Neural cell (in vitro differentiated cells): ENCODE measurements around the gene RTN4R. TPM values are rescaled to one million over a fixed set of nuclear protein-coding genes. Genes with fewer than 3 reads are reported as not detected.

ENCODE experiments used
- H2AFZ ChIP-seq: fragments of 200-600, 300-800 bp; sonication (generic), shearing (Covaris generic); 2 replicates; pipeline ENCODE4 v1.6.0; 2014; ENCODE audit warnings: low read depth, mild to moderate bottlenecking, antibody characterized with exemption, low read length, moderate library complexity
- H3F3A ChIP-seq: fragments of 200-600 bp; shearing (Covaris generic); 2 replicates; pipeline ENCODE4 v1.6.1; 2016; ENCODE audit warnings: mild to moderate bottlenecking, moderate library complexity, mixed read lengths, antibody characterized with exemption, low read length; ENCODE audit not compliant: insufficient read depth, poor library complexity, severe bottlenecking
- H3K27ac ChIP-seq: fragments of 200-600, 300-800 bp; sonication (generic), shearing (Covaris generic); 2 replicates; pipeline ENCODE4 v1.5.1; 2014; ENCODE audit warnings: mild to moderate bottlenecking, low read length, moderate library complexity
- H3K27me3 ChIP-seq: fragments of 300-800, 200-600 bp; sonication (generic), shearing (Covaris generic); 2 replicates; pipeline ENCODE4 v1.6.0; 2014; ENCODE audit warnings: mild to moderate bottlenecking, low read depth, low read length, moderate library complexity; ENCODE audit not compliant: insufficient read depth
- H3K36me3 ChIP-seq: fragments of 300-800, 200-600 bp; sonication (generic), shearing (Covaris generic); 2 replicates; pipeline ENCODE4 v1.5.1; 2014; ENCODE audit warnings: mild to moderate bottlenecking, antibody characterized with exemption, low read length, moderate library complexity; ENCODE audit not compliant: insufficient read depth
- H3K4me2 ChIP-seq: fragments of 300-800, 200-600 bp; sonication (generic), shearing (Covaris generic); 2 replicates; pipeline ENCODE4 v1.6.0; 2014; ENCODE audit warnings: mild to moderate bottlenecking, low read length
- H3K4me3 ChIP-seq: fragments of 300-800, 200-600 bp; sonication (generic), shearing (Covaris generic); 2 replicates; pipeline ENCODE4 v1.5.1; 2014; ENCODE audit warnings: mild to moderate bottlenecking, low read length, moderate library complexity
- H3K79me2 ChIP-seq: fragments of 200-600 bp; shearing (Covaris generic); replicated peaks from 2 replicates; pipeline ENCODE4 v1.6.0; 2014; ENCODE audit warnings: mild to moderate bottlenecking, low read length, moderate library complexity; ENCODE audit not compliant: insufficient read depth
- H3K9ac ChIP-seq: fragments of 300-800, 200-600 bp; sonication (generic), shearing (Covaris generic); 2 replicates; pipeline ENCODE4 v1.6.1; 2016; ENCODE audit warnings: mild to moderate bottlenecking, low read length, mixed read lengths
- H3K9me2 ChIP-seq: fragments of 200-600 bp; shearing (Covaris generic); 2 replicates; pipeline ENCODE4 v1.6.1; 2016; ENCODE audit warnings: mild to moderate bottlenecking, low read length, mixed read lengths; ENCODE audit not compliant: insufficient read depth
- H3K9me3 ChIP-seq: fragments of 200-600, 300-800 bp; sonication (generic), shearing (Covaris generic); 2 replicates; pipeline ENCODE4 v1.6.1; 2016; ENCODE audit warnings: mild to moderate bottlenecking, mixed run types, low read length, moderate library complexity, mixed read lengths
- H4K20me1 ChIP-seq: fragments of 200-600 bp; shearing (Covaris generic); 2 replicates; pipeline ENCODE4 v1.6.1; 2016; ENCODE audit warnings: mild to moderate bottlenecking, mixed run types; ENCODE audit not compliant: insufficient read depth
- CTCF ChIP-seq: fragments of 450-650 bp; IDR thresholded peaks from 2 replicates; pipeline ENCODE4 v1.5.1; 2014; ENCODE audit warnings: antibody characterized with exemption, mild to moderate bottlenecking, moderate library complexity; ENCODE audit not compliant: poor library complexity, severe bottlenecking
- EP300 ChIP-seq: fragments of 450-650 bp; conservative IDR thresholded peaks from 2 replicates; pipeline ENCODE4 v1.6.1; 2014; ENCODE audit warnings: antibody characterized with exemption, mild to moderate bottlenecking, moderate library complexity; ENCODE audit not compliant: poor library complexity, severe bottlenecking
- EZH2 ChIP-seq: fragments of 200-600, 300-800 bp; shearing (Covaris generic), sonication (generic); IDR thresholded peaks from 2 replicates; pipeline ENCODE4 v1.6.1; 2014; ENCODE audit warnings: antibody characterized with exemption, low read length, borderline replicate concordance, mild to moderate bottlenecking; ENCODE audit not compliant: insufficient read depth, poor library complexity, severe bottlenecking
- MXI1 ChIP-seq: fragments of 450-650 bp; conservative IDR thresholded peaks from 2 replicates; pipeline ENCODE4 v1.6.1; 2014; ENCODE audit warnings: antibody characterized with exemption, mild to moderate bottlenecking; ENCODE audit not compliant: poor library complexity, severe bottlenecking
- POLR2AphosphoS5 ChIP-seq: IDR thresholded peaks from 2 replicates; pipeline ENCODE4 v1.6.1; 2012
- RAD21 ChIP-seq: fragments of 450-650 bp; conservative IDR thresholded peaks from 2 replicates; pipeline ENCODE4 v1.6.1; 2014; ENCODE audit warnings: antibody characterized with exemption, mild to moderate bottlenecking, moderate library complexity
- SMC3 ChIP-seq: fragments of 450-650 bp; conservative IDR thresholded peaks from 2 replicates; pipeline ENCODE4 v1.6.1; 2014; ENCODE audit warnings: antibody characterized with exemption, mild to moderate bottlenecking, moderate library complexity; ENCODE audit not compliant: poor library complexity
- TAF1 ChIP-seq: IDR thresholded peaks from 2 replicates; pipeline ENCODE4 v1.6.1; 2012; ENCODE audit warnings: low read depth
- polyA plus RNA-seq: library from polyadenylated mRNA; depleted of rRNA; stranded (reverse); fragments of >200 nt; gene quantifications from 2 replicates; pipeline ENCODE4 v1.2.3, GENCODE V29; 2014
- TF ChIP-seq, protein P1 (sequence below): IDR thresholded peaks from 2 replicates; pipeline ENCODE4 v1.6.1; 2012; ENCODE audit warnings: borderline replicate concordance

RTN4R gene
- polyA plus RNA-seq, 1 donor from 2014 or later: 13.6 TPM

- H3K9me2 ChIP-seq: no peaks in the 10 kb centered on the region
- H2AFZ ChIP-seq: no peak overlapping the region
- no peaks in the 10 kb centered on the region for H3K36me3 ChIP-seq
- H3K27me3 ChIP-seq: no peaks in the 10 kb centered on the region
- H3F3A ChIP-seq: no peaks in the 10 kb centered on the region
- TF ChIP-seq SMC3: no peak
- TF ChIP-seq, protein P1, sequence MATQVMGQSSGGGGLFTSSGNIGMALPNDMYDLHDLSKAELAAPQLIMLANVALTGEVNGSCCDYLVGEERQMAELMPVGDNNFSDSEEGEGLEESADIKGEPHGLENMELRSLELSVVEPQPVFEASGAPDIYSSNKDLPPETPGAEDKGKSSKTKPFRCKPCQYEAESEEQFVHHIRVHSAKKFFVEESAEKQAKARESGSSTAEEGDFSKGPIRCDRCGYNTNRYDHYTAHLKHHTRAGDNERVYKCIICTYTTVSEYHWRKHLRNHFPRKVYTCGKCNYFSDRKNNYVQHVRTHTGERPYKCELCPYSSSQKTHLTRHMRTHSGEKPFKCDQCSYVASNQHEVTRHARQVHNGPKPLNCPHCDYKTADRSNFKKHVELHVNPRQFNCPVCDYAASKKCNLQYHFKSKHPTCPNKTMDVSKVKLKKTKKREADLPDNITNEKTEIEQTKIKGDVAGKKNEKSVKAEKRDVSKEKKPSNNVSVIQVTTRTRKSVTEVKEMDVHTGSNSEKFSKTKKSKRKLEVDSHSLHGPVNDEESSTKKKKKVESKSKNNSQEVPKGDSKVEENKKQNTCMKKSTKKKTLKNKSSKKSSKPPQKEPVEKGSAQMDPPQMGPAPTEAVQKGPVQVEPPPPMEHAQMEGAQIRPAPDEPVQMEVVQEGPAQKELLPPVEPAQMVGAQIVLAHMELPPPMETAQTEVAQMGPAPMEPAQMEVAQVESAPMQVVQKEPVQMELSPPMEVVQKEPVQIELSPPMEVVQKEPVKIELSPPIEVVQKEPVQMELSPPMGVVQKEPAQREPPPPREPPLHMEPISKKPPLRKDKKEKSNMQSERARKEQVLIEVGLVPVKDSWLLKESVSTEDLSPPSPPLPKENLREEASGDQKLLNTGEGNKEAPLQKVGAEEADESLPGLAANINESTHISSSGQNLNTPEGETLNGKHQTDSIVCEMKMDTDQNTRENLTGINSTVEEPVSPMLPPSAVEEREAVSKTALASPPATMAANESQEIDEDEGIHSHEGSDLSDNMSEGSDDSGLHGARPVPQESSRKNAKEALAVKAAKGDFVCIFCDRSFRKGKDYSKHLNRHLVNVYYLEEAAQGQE: no peak
- no peak for TF ChIP-seq MXI1
- H4K20me1 ChIP-seq: no peaks in the 10 kb centered on the region
- no peak overlapping the region for H3K27ac ChIP-seq
- no peak overlapping the region for H3K9ac ChIP-seq
- H3K9me3 ChIP-seq: no peaks in the 10 kb centered on the region
- no peak overlapping the region for H3K4me3 ChIP-seq
- no peak overlapping the region for H3K4me2 ChIP-seq
- H3K79me2 ChIP-seq: no peaks in the 10 kb centered on the region
Observed at GRCh38 chr22:20209761-20210250, 58.3 kb downstream of the RTN4R start.

- no peak overlapping the region for H3K27ac ChIP-seq
- H2AFZ ChIP-seq: no peak overlapping the region
- H3F3A ChIP-seq: no peaks in the 10 kb centered on the region
- no peaks in the 10 kb centered on the region for H4K20me1 ChIP-seq
- no peak overlapping the region for H3K4me2 ChIP-seq
- no peaks in the 10 kb centered on the region for H3K9me3 ChIP-seq
- H3K4me3 ChIP-seq: no peak overlapping the region
- TF ChIP-seq MXI1: no peak
- TF ChIP-seq, protein P1: no peak
- TF ChIP-seq EP300: no peak
- TF ChIP-seq POLR2AphosphoS5: no peak
- no peak for TF ChIP-seq EZH2
- TF ChIP-seq TAF1: no peak
- no peak for TF ChIP-seq SMC3
- TF ChIP-seq RAD21: no peak
- no peak for TF ChIP-seq CTCF
- no peaks in the 10 kb centered on the region for H3K9me2 ChIP-seq
- H3K9ac ChIP-seq: no peak overlapping the region
- no peaks in the 10 kb centered on the region for H3K36me3 ChIP-seq
- H3K79me2 ChIP-seq: no peaks in the 10 kb centered on the region
- H3K27me3 ChIP-seq: no peaks in the 10 kb centered on the region
Observed at GRCh38 chr22:20208713-20209310, 59.3 kb downstream of the RTN4R start.
